Stimulated activated memory B cell treated with anti-CD40 and anti-IgM and Interleukin-4, amounts not matched to agents 10 μg/mL and 1 μg/mL and 100 μg/mL, for 72 hours (primary cell): Measurements from ENCODE around the gene MPPED1.

Experiments used
- ATAC-seq: fragments of 150-1000 bp; cut with Tn5 transposase; 2 replicates; pipeline ENCODE4 v1.10.0; 2021
- H3K27ac Mint-ChIP-seq: one replicate; pipeline ENCODE4 v1.8.0; 2022; ENCODE audit warnings: mild to moderate bottlenecking, mixed read lengths
- H3K27me3 Mint-ChIP-seq: one replicate; pipeline ENCODE4 v1.8.0; 2022; ENCODE audit warnings: mixed read lengths
- H3K36me3 Mint-ChIP-seq: one replicate; pipeline ENCODE4 v1.8.0; 2022; ENCODE audit warnings: mixed read lengths
- H3K4me1 Mint-ChIP-seq: one replicate; pipeline ENCODE4 v1.8.0; 2022; ENCODE audit warnings: mixed read lengths
- H3K4me3 Mint-ChIP-seq: one replicate; pipeline ENCODE4 v1.8.0; 2022; ENCODE audit warnings: mild to moderate bottlenecking, moderate library complexity, mixed read lengths
- H3K9me3 Mint-ChIP-seq: one replicate; pipeline ENCODE4 v1.8.0; 2022; ENCODE audit warnings: mixed read lengths

Gene MPPED1

DNA sequence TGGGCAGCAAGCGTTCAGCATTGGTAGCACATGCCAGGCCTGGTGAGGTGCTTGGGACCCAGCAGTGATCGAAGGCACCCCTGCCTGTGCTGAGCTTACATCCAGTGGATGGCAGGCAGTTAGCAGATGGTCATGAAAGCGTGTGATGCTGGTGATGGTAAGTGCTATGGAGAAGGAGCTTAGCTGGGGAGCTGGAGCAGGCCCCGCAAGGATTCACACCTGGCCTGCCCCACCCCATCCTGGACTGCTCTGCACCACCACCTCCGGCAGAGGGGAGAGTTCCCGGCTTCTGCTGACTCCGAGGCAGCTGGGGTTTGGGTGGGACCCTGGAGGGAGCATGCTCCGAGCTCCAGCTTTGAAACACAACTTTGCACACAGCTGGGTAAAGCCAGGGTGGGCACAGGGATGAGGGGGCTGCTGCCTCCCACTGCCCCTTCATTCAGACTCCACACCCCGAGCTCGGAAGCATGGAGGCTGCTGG, 16.2 kb downstream of the MPPED1 start:
- Mint-ChIP-seq H3K36me3 (no peaks in the 10 kb centered on the region), H3K4me3 (no peak overlapping the region), H3K27ac (no peak overlapping the region), H3K9me3 (no peaks in the 10 kb centered on the region), H3K4me1 (no peaks in the 10 kb centered on the region), H3K27me3 (peaks cover 73% of the 10 kb centered on the region)
- ATAC-seq: no peak

DNA sequence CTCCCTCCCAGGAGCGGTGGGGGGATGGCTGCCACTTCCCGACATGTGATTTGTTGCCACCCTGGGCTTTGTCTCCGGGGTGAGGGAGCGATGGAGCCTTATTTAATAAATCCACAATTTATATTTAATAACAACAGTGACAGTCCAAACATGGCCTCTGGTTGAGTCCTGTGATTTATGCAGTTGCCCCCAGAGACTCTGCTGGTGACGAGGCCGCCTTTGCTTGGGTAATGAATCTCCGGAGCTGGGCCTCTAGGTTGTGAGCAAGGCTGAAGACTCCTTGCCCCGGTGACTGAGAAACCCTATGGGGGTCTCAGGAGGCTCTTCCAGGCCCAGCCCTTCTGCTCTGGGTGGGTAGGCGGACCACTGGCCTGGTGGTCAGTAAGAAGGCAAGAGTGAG, 16.7 kb downstream of the MPPED1 start:
- H3K36me3 Mint-ChIP-seq: no peaks in the 10 kb centered on the region

DNA sequence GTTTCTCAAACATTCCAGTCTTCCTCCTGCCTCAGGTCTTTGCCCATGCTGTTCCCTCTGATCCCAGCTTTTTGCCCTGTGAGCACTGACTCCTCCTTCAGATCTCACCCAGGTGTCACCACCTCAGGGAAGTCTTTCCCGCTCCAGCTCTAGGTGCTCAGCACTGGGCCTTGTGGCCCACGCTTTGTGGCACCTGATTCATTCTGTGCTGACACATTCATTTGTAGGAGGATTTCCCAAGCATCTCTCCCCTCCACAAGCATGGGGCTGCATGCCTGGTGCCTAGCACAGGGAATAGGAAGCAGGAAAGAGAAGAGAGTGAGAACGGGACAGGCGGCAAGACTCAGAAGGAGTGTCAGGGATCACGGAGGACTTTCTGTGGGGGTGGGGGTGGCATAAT, 17.6 kb downstream of the MPPED1 start:
- H3K4me3 Mint-ChIP-seq: no peak overlapping the region
- ATAC-seq: no peak
- H3K36me3 Mint-ChIP-seq: no peaks in the 10 kb centered on the region
- no peaks in the 10 kb centered on the region for H3K9me3 Mint-ChIP-seq
- H3K27ac Mint-ChIP-seq: no peak overlapping the region
- H3K4me1 Mint-ChIP-seq: no peaks in the 10 kb centered on the region
- H3K27me3 Mint-ChIP-seq: peaks cover 66% of the 10 kb centered on the region

More for the DNA sequence above, 16.7 kb downstream of the MPPED1 start:
- no peaks in the 10 kb centered on the region for H3K4me1 Mint-ChIP-seq
- H3K27me3 Mint-ChIP-seq: peaks cover 70% of the 10 kb centered on the region
- H3K4me3 Mint-ChIP-seq: no peak overlapping the region
- ATAC-seq: no peak
- no peak overlapping the region for H3K27ac Mint-ChIP-seq
- no peaks in the 10 kb centered on the region for H3K9me3 Mint-ChIP-seq

GRCh38 chr22:43431808-43432554, 20.2 kb downstream of the MPPED1 start:
- Mint-ChIP-seq H3K27me3 (peaks cover 58% of the 10 kb centered on the region), H3K27ac (no peak overlapping the region), H3K4me3 (no peak overlapping the region), H3K4me1 (no peaks in the 10 kb centered on the region), H3K9me3 (no peaks in the 10 kb centered on the region), H3K36me3 (no peaks in the 10 kb centered on the region)
- no peak for ATAC-seq

- ATAC-seq: no peak
- peaks cover 54% of the 10 kb centered on the region for H3K27me3 Mint-ChIP-seq
- no peaks in the 10 kb centered on the region for H3K9me3 Mint-ChIP-seq
- no peak overlapping the region for H3K27ac Mint-ChIP-seq
- no peak overlapping the region for H3K4me3 Mint-ChIP-seq
- H3K36me3 Mint-ChIP-seq: no peaks in the 10 kb centered on the region
- no peaks in the 10 kb centered on the region for H3K4me1 Mint-ChIP-seq
Measured at GRCh38 chr22:43432883-43433415, 21.1 kb downstream of the MPPED1 start.

- Mint-ChIP-seq H3K27ac (no peak overlapping the region), H3K9me3 (no peaks in the 10 kb centered on the region), H3K27me3 (peaks cover 52% of the 10 kb centered on the region), H3K36me3 (no peaks in the 10 kb centered on the region), H3K4me1 (no peaks in the 10 kb centered on the region), H3K4me3 (no peak overlapping the region)
- ATAC-seq: no peak
Measured at GRCh38 chr22:43433451-43434274, 21.8 kb downstream of the MPPED1 start.

DNA sequence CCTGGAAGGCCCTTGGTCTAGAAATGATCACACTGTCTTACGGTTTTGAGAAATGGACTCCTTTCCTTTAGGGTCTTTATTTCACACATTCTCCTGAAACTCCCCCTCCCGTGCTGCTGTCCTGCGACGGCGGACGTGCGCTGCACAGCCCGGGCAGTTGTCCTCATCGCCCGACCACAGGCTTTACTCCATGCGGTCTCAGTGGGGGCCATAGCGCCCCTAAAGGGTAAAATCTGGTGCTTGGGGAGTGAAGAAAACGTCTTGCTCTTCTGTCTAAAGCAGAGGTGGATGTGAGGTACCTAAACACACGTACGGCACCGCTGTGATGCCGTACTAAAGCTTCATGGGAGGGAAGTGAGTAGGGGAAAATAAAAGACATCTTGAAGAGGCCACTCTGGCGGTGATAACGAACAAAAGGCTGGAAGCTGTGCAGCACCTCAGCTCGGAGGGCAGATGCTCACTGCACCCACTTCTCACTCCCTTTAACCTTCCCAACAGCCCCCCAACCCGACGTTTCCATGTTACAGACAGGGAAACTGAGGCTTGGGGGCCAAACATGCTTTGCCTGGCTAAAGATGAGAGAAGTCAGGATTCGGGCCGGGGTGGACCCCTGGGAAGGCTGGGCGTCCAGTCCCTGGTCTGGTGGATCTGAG, 22.6 kb downstream of the MPPED1 start:
- H3K4me3 Mint-ChIP-seq: no peak overlapping the region
- H3K27ac Mint-ChIP-seq: no peak overlapping the region
- peaks cover 45% of the 10 kb centered on the region for H3K27me3 Mint-ChIP-seq
- no peaks in the 10 kb centered on the region for H3K36me3 Mint-ChIP-seq
- no peak for ATAC-seq
- no peaks in the 10 kb centered on the region for H3K4me1 Mint-ChIP-seq
- H3K9me3 Mint-ChIP-seq: no peaks in the 10 kb centered on the region

DNA sequence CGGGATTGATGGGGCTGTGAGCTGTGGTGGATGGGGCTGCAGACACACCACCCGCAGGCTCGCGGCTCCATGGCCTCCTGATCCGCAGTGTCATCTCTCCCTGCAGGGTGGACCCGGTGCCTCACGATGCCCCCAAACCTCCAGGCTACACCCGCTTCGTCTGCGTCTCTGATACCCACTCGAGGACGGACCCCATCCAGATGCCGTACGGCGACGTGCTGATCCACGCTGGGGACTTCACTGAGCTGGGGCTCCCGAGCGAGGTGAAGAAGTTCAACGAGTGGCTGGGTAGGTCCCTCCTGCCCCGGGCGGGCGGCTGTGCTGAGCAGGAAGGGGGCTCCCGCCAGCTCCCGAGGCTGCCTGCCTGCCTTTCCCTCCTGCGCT, 23.1 kb downstream of the MPPED1 start:
- Mint-ChIP-seq H3K27ac (no peak overlapping the region), H3K9me3 (no peaks in the 10 kb centered on the region), H3K4me1 (no peaks in the 10 kb centered on the region), H3K27me3 (peaks cover 45% of the 10 kb centered on the region), H3K4me3 (no peak overlapping the region), H3K36me3 (no peaks in the 10 kb centered on the region)
- no peak for ATAC-seq

DNA sequence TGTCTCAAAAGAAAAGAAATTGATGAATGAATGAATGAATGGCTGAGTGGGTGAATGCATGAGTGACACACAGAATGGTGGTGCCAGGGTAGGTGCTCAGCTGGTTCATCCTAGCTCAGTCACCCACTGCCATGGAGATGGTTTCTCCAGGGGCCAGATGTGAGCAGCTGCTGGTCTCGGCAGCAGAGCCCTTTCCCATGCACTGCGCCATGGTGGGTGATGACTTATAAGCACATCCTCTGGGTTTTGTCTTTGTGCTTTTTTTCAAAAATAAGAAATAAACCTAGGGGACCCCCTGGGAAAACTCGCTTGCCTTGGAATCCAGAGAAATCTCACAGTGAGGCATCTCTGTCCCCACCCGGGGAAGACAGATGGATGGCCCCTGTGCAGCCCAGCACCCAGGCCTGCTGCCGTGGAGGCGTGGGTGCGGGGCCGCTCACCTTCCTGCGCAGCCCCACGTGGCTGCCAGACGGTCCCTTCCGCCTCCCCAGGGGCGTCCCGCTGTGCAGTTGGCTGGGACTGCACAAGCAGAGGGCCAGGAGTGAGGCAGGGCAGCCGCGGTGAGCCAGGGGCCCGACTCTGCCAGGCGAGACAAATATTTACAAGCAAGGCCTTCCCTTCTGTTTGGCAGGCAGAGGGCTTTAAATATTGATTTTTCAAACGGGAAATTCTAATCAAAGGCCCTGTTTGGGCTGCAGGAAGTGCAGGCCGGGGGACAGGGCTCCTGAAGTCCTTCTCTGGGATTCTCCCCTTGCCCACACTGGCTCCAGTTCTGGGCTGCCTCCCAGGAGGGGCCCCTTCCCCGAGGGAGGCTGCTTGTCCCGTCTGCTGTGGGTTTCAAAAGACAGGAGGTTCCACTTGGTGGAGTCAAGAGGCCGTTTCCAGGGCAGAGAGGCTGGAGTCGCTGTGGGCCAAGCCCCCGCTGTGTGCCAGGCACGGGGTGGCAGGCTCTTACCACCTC, 24.3 kb downstream of the MPPED1 start:
- Mint-ChIP-seq H3K36me3 (no peaks in the 10 kb centered on the region), H3K27me3 (peaks cover 47% of the 10 kb centered on the region), H3K4me3 (no peak overlapping the region), H3K9me3 (no peaks in the 10 kb centered on the region), H3K27ac (no peak overlapping the region), H3K4me1 (no peaks in the 10 kb centered on the region)
- ATAC-seq: no peak

GRCh38 chr22:43436868-43437267, 25.1 kb downstream of the MPPED1 start:
- no peak overlapping the region for H3K4me3 Mint-ChIP-seq
- H3K27ac Mint-ChIP-seq: no peak overlapping the region

GRCh38 chr22:43437871-43438475, 26.2 kb downstream of the MPPED1 start:
- no peaks in the 10 kb centered on the region for H3K9me3 Mint-ChIP-seq
- H3K36me3 Mint-ChIP-seq: no peaks in the 10 kb centered on the region
- ATAC-seq: no peak
- peaks cover 42% of the 10 kb centered on the region for H3K27me3 Mint-ChIP-seq
- no peak overlapping the region for H3K4me3 Mint-ChIP-seq
- H3K4me1 Mint-ChIP-seq: no peaks in the 10 kb centered on the region
- no peak overlapping the region for H3K27ac Mint-ChIP-seq

More at GRCh38 chr22:43436868-43437267, 25.1 kb downstream of the MPPED1 start:
- ATAC-seq: no peak
- Mint-ChIP-seq H3K9me3 (no peaks in the 10 kb centered on the region), H3K36me3 (no peaks in the 10 kb centered on the region), H3K27me3 (peaks cover 42% of the 10 kb centered on the region), H3K4me1 (no peaks in the 10 kb centered on the region)

- no peaks in the 10 kb centered on the region for H3K36me3 Mint-ChIP-seq
- no peak overlapping the region for H3K27ac Mint-ChIP-seq
- no peak for ATAC-seq
- no peak overlapping the region for H3K4me3 Mint-ChIP-seq
- H3K4me1 Mint-ChIP-seq: no peaks in the 10 kb centered on the region
- peaks cover 44% of the 10 kb centered on the region for H3K27me3 Mint-ChIP-seq
- no peaks in the 10 kb centered on the region for H3K9me3 Mint-ChIP-seq
Measured at GRCh38 chr22:43438666-43439347, 27.0 kb downstream of the MPPED1 start.

DNA sequence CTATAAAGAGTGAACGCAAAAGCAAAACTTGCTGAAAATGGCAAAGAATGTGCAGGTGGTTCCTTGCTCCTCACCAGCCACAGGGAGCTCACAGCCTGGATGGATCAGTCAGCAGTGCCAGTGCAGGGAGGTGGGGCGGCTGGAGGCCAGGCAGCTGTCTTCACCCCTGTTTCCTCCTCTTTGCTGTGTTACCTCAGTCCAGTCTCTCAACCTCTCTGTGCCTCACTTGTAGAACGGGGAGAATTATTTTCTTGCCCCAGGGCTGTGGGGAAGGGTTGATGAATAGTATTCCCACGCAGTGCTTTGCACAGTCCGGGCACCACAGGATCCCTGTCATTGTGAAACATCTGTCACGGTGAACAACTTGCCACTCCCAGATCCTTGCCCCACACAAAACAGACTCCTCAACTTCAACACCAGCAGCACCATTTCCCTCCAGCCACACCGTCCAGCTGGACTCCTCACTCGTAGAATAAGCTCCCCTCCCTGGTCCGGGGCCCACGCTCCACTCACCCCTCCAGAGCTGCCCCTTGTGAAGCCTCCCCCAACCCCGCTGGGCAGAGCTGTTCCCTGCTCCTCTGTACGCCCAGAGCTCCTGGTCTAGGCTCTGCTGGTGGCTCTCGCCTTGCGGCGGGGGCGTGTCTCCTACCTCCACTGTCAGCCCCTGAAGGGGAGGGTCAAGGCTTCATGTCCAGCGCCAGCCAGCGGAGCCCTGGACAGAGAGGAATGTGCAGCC, 27.7 kb downstream of the MPPED1 start:
- Mint-ChIP-seq H3K9me3 (no peaks in the 10 kb centered on the region), H3K27me3 (peaks cover 44% of the 10 kb centered on the region), H3K4me3 (no peak overlapping the region), H3K4me1 (no peaks in the 10 kb centered on the region), H3K27ac (no peak overlapping the region), H3K36me3 (no peaks in the 10 kb centered on the region)
- no peak for ATAC-seq
